Subcutaneous preadipocyte (primary cell): ENCODE results near the gene TRAF3IP1. TPM values are rescaled to one million over a fixed set of nuclear protein-coding genes. Genes with fewer than 3 reads are reported as not detected.

Source experiments
- small RNA-seq: library from RNA; depleted of rRNA; stranded (forward); fragments of <200 nt; gene quantifications from one replicate; pipeline ENCODE3, GENCODE V24; 2012
- total RNA-seq: library from RNA; depleted of rRNA; stranded (reverse); fragments of >200 nt; gene quantifications from 2 replicates; pipeline ENCODE4 v1.2.3, GENCODE V29; 2012

Gene TRAF3IP1
- 5.5 and 6.3 TPM in 2 replicates for total RNA-seq

GRCh38 chr2:238320246-238320647, at the start of gene TRAF3IP1:
TSS of gene TRAF3IP1 (plus strand) at chr2:238320518. CDS start at chr2:238320663, 145 bp downstream.

DNA sequence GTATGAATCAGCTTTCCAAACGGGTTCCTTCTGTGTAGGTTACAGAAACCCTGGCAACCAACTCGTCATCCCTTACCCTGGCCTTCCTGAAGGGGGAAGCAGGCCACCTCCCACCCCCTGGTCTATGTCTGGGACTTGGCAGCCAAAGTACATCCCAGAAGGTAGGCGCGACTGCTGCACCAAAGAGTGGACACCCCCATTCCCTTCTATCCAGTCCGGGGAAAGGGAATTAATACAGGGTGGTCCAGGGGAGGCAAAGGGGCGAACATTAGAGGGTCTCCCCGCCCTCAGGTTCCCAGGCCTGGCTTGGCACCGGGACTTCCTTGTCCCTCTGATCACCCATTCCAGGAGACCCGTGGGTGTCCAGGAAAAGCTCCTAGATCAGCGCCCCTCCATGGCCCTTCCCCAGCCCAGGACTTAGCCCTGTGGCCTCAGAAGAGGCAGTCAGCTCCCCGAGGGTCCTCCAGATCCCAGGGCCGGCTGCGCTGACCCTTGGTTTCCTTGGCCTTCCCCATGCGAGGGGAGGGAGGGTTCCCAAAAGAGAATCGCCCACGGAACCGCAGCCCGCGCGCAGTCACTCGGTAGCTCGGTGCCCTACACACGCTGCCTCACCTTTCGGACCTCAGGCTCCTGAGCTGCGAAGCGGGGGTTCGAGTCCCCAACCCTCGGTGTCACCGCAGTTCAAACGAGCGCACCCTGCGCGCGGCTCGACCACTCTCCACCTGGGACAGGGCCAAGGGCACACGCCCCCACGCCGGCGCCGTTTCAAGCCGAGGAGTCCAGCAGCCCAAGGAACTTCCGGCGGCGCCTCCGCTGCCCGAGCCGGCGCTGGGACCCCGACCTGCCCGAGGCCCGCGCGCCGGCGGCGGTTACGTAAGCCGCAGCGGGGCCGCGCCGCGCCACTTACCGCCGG, 32.3 kb upstream of the TRAF3IP1 start, which contains the start of gene PER2:
Gene PER2 (minus strand): TSS at position 874 of the 913 bp plus-strand sequence. CDS start 10,674 bp downstream, outside the sequence.

GRCh38 chr2:238426568-238427434, 106.5 kb downstream of the TRAF3IP1 start, which contains the start of gene ASB1:
TSS of gene ASB1 (plus strand) at chr2:238426927. CDS start at chr2:238427071, 144 bp downstream.

Small RNA genes lying within 50 kb of the gene (small RNA-seq; reads per million reads assigned to genes)
- gene RNU6-234P = not detected

Other genes starting within 250 kb of the TRAF3IP1 start
- 0.39 and 4.8 TPM in 2 replicates for gene ESPNL, start 220.2 kb upstream of the TRAF3IP1 start, total RNA-seq
- under 0.01 TPM in 2 replicates for gene KLHL30, start 181.8 kb upstream of the TRAF3IP1 start, total RNA-seq
- 7.0 and 8.0 TPM in 2 replicates for gene ERFE, start 161.5 kb upstream of the TRAF3IP1 start, total RNA-seq
- gene ILKAP, start 116.8 kb upstream of the TRAF3IP1 start, total RNA-seq = 22.4 and 29.9 TPM in 2 replicates
- gene HES6, start 80.5 kb upstream of the TRAF3IP1 start, total RNA-seq = 1.1 and 1.2 TPM in 2 replicates
- gene PER2, start 31.9 kb upstream of the TRAF3IP1 start, total RNA-seq = 3.3 and 3.9 TPM in 2 replicates
- gene ASB1, start 106.4 kb downstream of the TRAF3IP1 start, total RNA-seq = 23.5 and 28.2 TPM in 2 replicates